PFSK-1 (cell line): Measurements from ENCODE around the gene HS6ST3.

ENCODE experiments used
- FOXP2 ChIP-seq: optimal IDR thresholded peaks from 2 replicates; pipeline ENCODE3; 2011; ENCODE audit warnings: borderline replicate concordance, control low read depth, inconsistent platforms; ENCODE audit not compliant: insufficient read depth; ENCODE audit errors: extremely low read length, extremely low read depth
- POLR2AphosphoS5 ChIP-seq: IDR thresholded peaks from 2 replicates; pipeline ENCODE4 v1.6.1; 2012; ENCODE audit warnings: low read depth, mild to moderate bottlenecking, control low read depth, low read length, moderate library complexity
- REST ChIP-seq, 2 experiments: IDR thresholded peaks; 2 replicates each; pipeline versions ENCODE4 v1.6.1 to v1.8.0; 2011 to 2012; ENCODE audit warnings: low read depth in 2 of 2, low read length in 2 of 2, control low read depth in 1 of 2, inconsistent platforms in 1 of 2, mild to moderate bottlenecking in 1 of 2, moderate library complexity in 1 of 2; ENCODE audit not compliant: insufficient read depth in 1 of 2
- SIN3A ChIP-seq: IDR thresholded peaks from 2 replicates; pipeline ENCODE4 v1.6.1; 2012; ENCODE audit warnings: mild to moderate bottlenecking, low read length, moderate library complexity, borderline replicate concordance; ENCODE audit not compliant: insufficient read depth
- TAF1 ChIP-seq: IDR thresholded peaks from 2 replicates; pipeline ENCODE4 v1.6.1; 2012; ENCODE audit warnings: low read length, control low read depth, borderline replicate concordance; ENCODE audit not compliant: insufficient read depth

Gene HS6ST3

GRCh38 chr13:96551546-96551945, 461.6 kb downstream of the HS6ST3 start:
- TF ChIP-seq FOXP2, result no peak
- TF ChIP-seq SIN3A, result no peak
- TF ChIP-seq TAF1, result no peak
- TF ChIP-seq POLR2AphosphoS5, result no peak
- TF ChIP-seq REST (IDR thresholded peaks at IDR 0.05; ENCODE audit: insufficient read depth in 1 of 2, low read depth in 2 of 2, low read length in 2 of 2), result no peak

GRCh38 chr13:96552559-96552958, 462.7 kb downstream of the HS6ST3 start:
- no peak for TF ChIP-seq POLR2AphosphoS5
- no peak for TF ChIP-seq FOXP2
- TF ChIP-seq REST (IDR thresholded peaks at IDR 0.05; ENCODE audit: insufficient read depth in 1 of 2, low read depth in 2 of 2, low read length in 2 of 2), result no peak
- no peak for TF ChIP-seq SIN3A
- no peak for TF ChIP-seq TAF1

GRCh38 chr13:96553796-96554195, 463.9 kb downstream of the HS6ST3 start:
- TF ChIP-seq POLR2AphosphoS5 (no peak), TAF1 (no peak), REST (IDR thresholded peaks at IDR 0.05; ENCODE audit: insufficient read depth in 1 of 2, low read depth in 2 of 2, low read length in 2 of 2) (no peak), SIN3A (no peak), FOXP2 (no peak)

- TF ChIP-seq SIN3A (no peak), TAF1 (no peak), REST (IDR thresholded peaks at IDR 0.05; ENCODE audit: insufficient read depth in 1 of 2, low read depth in 2 of 2, low read length in 2 of 2) (no peak), POLR2AphosphoS5 (no peak)
These were observed 483.7 kb downstream of the HS6ST3 start for GRCh38 chr13:96573563-96573962.

- TF ChIP-seq SIN3A, result no peak
- no peak for TF ChIP-seq TAF1
- no peak for TF ChIP-seq POLR2AphosphoS5
- TF ChIP-seq FOXP2, result no peak
- no peak for TF ChIP-seq REST (IDR thresholded peaks at IDR 0.05; ENCODE audit: insufficient read depth in 1 of 2, low read depth in 2 of 2, low read length in 2 of 2)
These were observed 485.8 kb downstream of the HS6ST3 start for GRCh38 chr13:96575423-96576320.
